ENCODE results near the gene CNTNAP2. TPM values are rescaled to one million over a fixed set of nuclear protein-coding genes. Genes with fewer than 3 reads are reported as not detected.

CNTNAP2 gene
- not detected for total RNA-seq
- polyA plus RNA-seq = not detected
- long read RNA-seq, donor 1 = 0 reads
- long read RNA-seq, donor 2, partial matches to known transcripts = 0 of 1 reads
- long read RNA-seq, donor 2, other reads (novel, unspliced or antisense) = 1 of 1 reads

DNA sequence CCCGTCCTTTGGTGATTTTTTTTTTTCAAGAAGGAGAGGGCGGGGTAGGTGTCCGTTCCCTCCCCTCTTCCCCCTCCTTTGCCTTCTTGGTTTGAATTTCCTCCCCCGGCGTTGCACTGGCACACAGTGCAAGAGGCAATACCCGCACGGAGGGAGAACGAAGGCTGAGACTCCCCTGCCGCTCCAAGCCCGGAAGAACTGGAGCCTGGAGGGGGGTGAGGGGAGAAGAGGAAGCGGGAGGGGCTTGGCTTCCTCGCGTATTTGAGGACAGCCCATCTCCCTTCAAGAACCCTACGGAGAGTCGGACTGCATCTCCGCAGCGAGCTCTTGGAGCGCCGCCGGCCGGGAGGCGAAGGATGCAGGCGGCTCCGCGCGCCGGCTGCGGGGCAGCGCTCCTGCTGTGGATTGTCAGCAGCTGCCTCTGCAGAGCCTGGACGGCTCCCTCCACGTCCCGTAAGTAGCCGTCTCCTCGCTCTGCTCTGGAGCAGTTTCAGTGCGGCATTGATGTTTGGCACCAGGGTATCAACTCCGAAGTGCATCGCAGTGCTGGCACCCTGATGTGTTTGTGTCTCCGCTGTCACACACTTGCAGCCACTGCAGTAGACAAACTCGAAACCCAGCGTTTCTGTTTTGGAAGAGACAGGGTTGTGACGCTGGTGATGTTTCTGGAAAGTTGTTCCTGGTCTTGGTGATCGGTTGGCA is at the start of gene CNTNAP2:
Gene CNTNAP2, plus strand, starts transcription at position 281 of the 702 bp plus-strand sequence. Its CDS starts 76 bp downstream, at position 357.
- no peak for DNase-seq
- 0 to 1% methylated on average over 40 to 42 of the region's 42 CpGs for WGBS, 2 donors
- no peaks in the 10 kb centered on the region for H3K27me3 ChIP-seq (ENCODE audit: control insufficient read depth in 1 of 2, insufficient read depth in 2 of 2, low read length in 1 of 2)
- intact Hi-C loops (cut with DNase I) = no loop called here
- no peaks in the 10 kb centered on the region for H3K9me3 ChIP-seq (ENCODE audit: control insufficient read depth, low read length)
- no peak within 1 kb of the TSS for H3K27ac ChIP-seq (ENCODE audit: low read depth in 1 of 2, low read length in 2 of 2)
- no peaks in the 10 kb centered on the region for H3K36me3 ChIP-seq (ENCODE audit: control insufficient read depth in 1 of 2, insufficient read depth in 2 of 2, low read length in 1 of 2)
- H3K4me3 ChIP-seq (ENCODE audit: low read length in 2 of 2) = peak within 1 kb of the TSS in 1 of 2 donors; percentile 40
- H3K4me1 ChIP-seq (ENCODE audit: control insufficient read depth in 1 of 2, insufficient read depth in 2 of 2, low read length in 2 of 2) = no peaks in the 10 kb centered on the region
- ATAC-seq (ENCODE audit: low FRiP score) = peak; percentile 44

DNA sequence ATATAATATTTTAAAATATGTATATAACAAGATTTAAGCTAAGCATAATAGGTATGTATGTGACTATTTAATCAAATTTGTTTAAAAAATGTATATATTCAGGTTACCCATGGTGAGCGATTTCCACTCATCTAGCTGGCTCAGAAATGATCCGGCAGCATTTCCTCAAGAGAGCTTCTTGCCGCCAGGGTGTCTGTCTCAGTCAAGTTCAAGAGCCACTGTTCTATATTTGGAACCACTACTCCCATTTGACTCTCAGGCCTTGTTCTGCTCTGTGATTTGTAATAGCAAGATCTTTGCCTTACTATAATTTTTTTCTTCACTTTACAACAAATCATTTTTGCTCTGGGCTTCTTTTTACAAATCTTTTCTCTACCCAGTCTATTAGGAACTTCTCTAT is 48.7 kb upstream of the CNTNAP2 start:
- Histone ChIP-seq H3K9me3 (ENCODE audit: control insufficient read depth, low read length) (peaks cover 2% of the 10 kb centered on the region), H3K4me1 (ENCODE audit: control insufficient read depth in 1 of 2, insufficient read depth in 2 of 2, low read length in 2 of 2) (no peaks in the 10 kb centered on the region), H3K27ac (ENCODE audit: low read depth in 1 of 2, low read length in 2 of 2) (no peak overlapping the region), H3K27me3 (ENCODE audit: control insufficient read depth in 1 of 2, insufficient read depth in 2 of 2, low read length in 1 of 2) (no peaks in the 10 kb centered on the region), H3K4me3 (ENCODE audit: low read length in 2 of 2) (no peak overlapping the region), H3K36me3 (ENCODE audit: control insufficient read depth in 1 of 2, insufficient read depth in 2 of 2, low read length in 1 of 2) (no peaks in the 10 kb centered on the region)
- DNase-seq = no peak
- 14 to 25% methylated on average over 3 of the region's 3 CpGs for WGBS, 2 donors
- ATAC-seq (ENCODE audit: low FRiP score) = no peak
- intact Hi-C loops (cut with DNase I) = no loop called here

DNA sequence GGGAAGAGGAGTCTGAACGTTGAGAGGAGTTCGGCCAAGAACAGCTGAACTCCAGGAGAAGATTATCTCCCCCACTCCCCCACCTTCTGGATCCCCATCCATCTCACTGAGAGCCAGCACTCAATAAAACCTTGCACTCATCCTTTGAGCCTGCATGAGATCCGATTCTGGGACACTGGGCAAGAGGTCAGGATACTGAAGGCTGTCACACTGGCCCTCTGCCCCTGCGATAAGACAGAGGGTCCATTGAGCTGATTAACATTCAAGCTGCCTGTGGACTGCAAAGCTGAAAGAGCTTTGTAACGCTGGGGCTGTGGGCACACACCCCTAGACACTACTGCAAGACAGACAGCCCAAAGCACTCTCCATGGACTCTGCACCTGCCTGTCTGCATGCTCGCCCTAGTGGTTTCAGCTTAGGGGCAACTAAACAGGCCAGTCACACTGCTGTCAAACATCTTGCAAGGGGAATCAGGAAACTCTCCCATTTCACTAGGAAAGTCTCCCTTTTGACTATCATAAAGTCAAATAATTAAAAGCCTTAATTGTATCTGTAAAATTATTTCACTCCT is 42.3 kb upstream of the CNTNAP2 start:
- no peaks in the 10 kb centered on the region for H3K36me3 ChIP-seq (ENCODE audit: control insufficient read depth in 1 of 2, insufficient read depth in 2 of 2, low read length in 1 of 2)
- ATAC-seq (ENCODE audit: low FRiP score) (no peak), DNase-seq (no peak)
- intact Hi-C loops (cut with DNase I) = no loop called here
- H3K27ac ChIP-seq (ENCODE audit: low read depth in 1 of 2, low read length in 2 of 2) = no peak overlapping the region
- no peaks in the 10 kb centered on the region for H3K27me3 ChIP-seq (ENCODE audit: control insufficient read depth in 1 of 2, insufficient read depth in 2 of 2, low read length in 1 of 2)
- no peak overlapping the region for H3K4me3 ChIP-seq (ENCODE audit: low read length in 2 of 2)
- H3K4me1 ChIP-seq (ENCODE audit: control insufficient read depth in 1 of 2, insufficient read depth in 2 of 2, low read length in 2 of 2) = no peaks in the 10 kb centered on the region
- no peaks in the 10 kb centered on the region for H3K9me3 ChIP-seq (ENCODE audit: control insufficient read depth, low read length)
- 66 to 71% methylated on average over 6 of the region's 6 CpGs for WGBS, 2 donors

DNA sequence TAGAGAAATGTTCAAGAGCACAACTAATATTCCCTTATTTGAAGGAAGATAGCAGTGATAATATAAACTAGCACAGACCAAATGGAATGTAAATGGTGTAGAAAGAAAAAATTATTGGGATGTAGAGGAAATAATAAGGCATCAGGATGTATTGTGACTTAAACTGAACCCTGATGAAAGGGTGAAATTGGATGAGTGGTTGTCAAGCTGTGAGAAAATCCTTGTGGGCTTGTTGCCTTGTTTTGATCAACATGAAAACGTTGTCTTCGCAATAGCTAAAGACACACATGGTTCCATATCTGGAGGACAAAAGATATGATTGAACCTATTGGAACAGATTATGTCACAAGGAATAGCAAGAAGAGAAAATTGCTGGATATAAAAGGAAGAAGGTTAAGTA is 40.3 kb upstream of the CNTNAP2 start:
- no peaks in the 10 kb centered on the region for H3K36me3 ChIP-seq (ENCODE audit: control insufficient read depth in 1 of 2, insufficient read depth in 2 of 2, low read length in 1 of 2)
- no peaks in the 10 kb centered on the region for H3K27me3 ChIP-seq (ENCODE audit: control insufficient read depth in 1 of 2, insufficient read depth in 2 of 2, low read length in 1 of 2)
- DNase-seq (no peak), ATAC-seq (ENCODE audit: low FRiP score) (no peak)
- H3K9me3 ChIP-seq (ENCODE audit: control insufficient read depth, low read length) = no peaks in the 10 kb centered on the region
- no peak overlapping the region for H3K4me3 ChIP-seq (ENCODE audit: low read length in 2 of 2)
- WGBS, 2 donors = 24 to 70% methylated on average over 2 of the region's 2 CpGs
- H3K4me1 ChIP-seq (ENCODE audit: control insufficient read depth in 1 of 2, insufficient read depth in 2 of 2, low read length in 2 of 2) = no peaks in the 10 kb centered on the region
- intact Hi-C loops (cut with DNase I) = no loop called here
- H3K27ac ChIP-seq (ENCODE audit: low read depth in 1 of 2, low read length in 2 of 2) = no peak overlapping the region

DNA sequence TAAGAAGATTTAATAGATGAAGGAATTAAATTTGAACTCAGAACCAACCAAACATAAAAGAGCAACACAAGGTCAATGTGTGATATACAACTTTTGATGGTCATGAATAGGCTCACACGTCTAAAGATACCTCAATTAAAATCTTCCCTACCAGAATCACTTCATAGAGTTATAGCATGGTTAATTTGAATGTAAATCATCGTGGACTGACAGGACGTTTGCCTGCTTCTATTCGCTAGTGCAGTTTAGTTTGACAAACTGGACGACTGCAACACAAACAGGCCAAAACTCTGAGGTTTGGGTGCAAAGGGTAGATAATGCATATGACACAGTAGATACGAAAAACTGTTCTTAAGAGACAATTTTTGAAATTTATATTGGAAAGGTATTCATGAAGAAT is 32.5 kb upstream of the CNTNAP2 start:
- intact Hi-C loops (cut with DNase I) = no loop called here
- Histone ChIP-seq H3K4me1 (ENCODE audit: control insufficient read depth in 1 of 2, insufficient read depth in 2 of 2, low read length in 2 of 2) (no peaks in the 10 kb centered on the region), H3K27ac (ENCODE audit: low read depth in 1 of 2, low read length in 2 of 2) (no peak overlapping the region), H3K36me3 (ENCODE audit: control insufficient read depth in 1 of 2, insufficient read depth in 2 of 2, low read length in 1 of 2) (no peaks in the 10 kb centered on the region), H3K4me3 (ENCODE audit: low read length in 2 of 2) (no peak overlapping the region), H3K27me3 (ENCODE audit: control insufficient read depth in 1 of 2, insufficient read depth in 2 of 2, low read length in 1 of 2) (no peaks in the 10 kb centered on the region), H3K9me3 (ENCODE audit: control insufficient read depth, low read length) (no peaks in the 10 kb centered on the region)
- 58 to 60% methylated on average over 6 of the region's 6 CpGs for WGBS, 2 donors
- DNase-seq (no peak), ATAC-seq (ENCODE audit: low FRiP score) (no peak)

DNA sequence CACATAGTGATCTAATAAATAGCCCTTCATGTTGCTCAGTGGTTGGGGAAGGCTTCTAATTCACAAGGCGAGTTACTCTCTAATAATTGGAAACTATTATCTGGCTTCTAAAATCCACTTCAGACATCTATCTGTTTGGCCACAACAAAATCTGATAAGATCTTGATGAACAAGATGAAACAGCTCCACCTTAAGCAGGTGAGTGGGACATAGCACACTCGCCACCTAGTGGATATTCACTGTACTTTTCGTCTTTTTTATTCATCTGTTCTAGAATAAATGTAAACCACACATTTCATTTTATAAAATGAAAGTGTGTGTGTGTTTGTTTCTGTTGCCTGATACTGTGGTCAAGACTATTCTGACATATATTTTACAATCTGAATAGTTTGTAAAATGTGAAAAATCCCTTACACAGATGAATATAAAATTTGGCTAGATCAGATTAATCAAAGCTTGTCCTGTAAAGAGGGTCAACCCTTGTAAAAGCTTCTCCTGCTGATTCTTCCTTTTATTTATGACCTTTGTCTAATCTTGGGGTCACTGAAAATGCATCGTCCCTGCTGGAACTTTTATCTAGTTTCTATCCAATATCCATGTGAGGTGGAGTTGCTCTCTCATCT is 26.5 kb upstream of the CNTNAP2 start:
- Histone ChIP-seq H3K27ac (ENCODE audit: low read depth in 1 of 2, low read length in 2 of 2) (no peak overlapping the region), H3K4me1 (ENCODE audit: control insufficient read depth in 1 of 2, insufficient read depth in 2 of 2, low read length in 2 of 2) (no peaks in the 10 kb centered on the region), H3K27me3 (ENCODE audit: control insufficient read depth in 1 of 2, insufficient read depth in 2 of 2, low read length in 1 of 2) (peaks cover 0 to 1% of the 10 kb centered on the region in 2 donors), H3K9me3 (ENCODE audit: control insufficient read depth, low read length) (no peaks in the 10 kb centered on the region), H3K36me3 (ENCODE audit: control insufficient read depth in 1 of 2, insufficient read depth in 2 of 2, low read length in 1 of 2) (no peaks in the 10 kb centered on the region), H3K4me3 (ENCODE audit: low read length in 2 of 2) (no peak overlapping the region)
- 4% methylated on average over 4 of the region's 4 CpGs for WGBS, 2 donors
- intact Hi-C loops (cut with DNase I) = no loop called here
- DNase-seq (no peak), ATAC-seq (ENCODE audit: low FRiP score) (no peak)

DNA sequence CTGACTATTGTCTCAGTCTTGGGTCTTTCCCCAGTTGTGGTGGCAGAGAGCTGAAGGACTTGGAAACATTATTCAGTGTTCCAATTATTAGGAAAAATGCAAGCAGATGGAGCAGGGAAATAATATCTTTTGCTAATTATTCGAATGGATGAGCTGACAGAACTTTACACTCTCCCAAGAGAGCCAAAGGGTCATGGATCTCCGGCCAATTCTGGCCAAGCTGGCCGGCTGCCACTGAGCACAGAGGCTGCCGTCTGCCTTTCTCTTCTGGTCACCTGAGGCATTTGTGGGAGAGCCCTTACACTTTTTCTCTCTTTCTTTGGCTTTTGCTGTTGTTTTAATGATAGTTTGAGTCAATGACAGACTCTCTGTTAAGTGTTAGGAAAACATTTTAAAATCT is 22.2 kb upstream of the CNTNAP2 start:
- WGBS, 2 donors = 50 to 57% methylated on average over 4 of the region's 4 CpGs
- ATAC-seq (ENCODE audit: low FRiP score) (no peak), DNase-seq (no peak)
- H3K27ac ChIP-seq (ENCODE audit: low read depth in 1 of 2, low read length in 2 of 2) = no peak overlapping the region
- H3K4me3 ChIP-seq (ENCODE audit: low read length in 2 of 2) = no peak overlapping the region
- H3K9me3 ChIP-seq (ENCODE audit: control insufficient read depth, low read length) = peaks cover 1% of the 10 kb centered on the region
- peaks cover 0 to 1% of the 10 kb centered on the region in 2 donors for H3K27me3 ChIP-seq (ENCODE audit: control insufficient read depth in 1 of 2, insufficient read depth in 2 of 2, low read length in 1 of 2)
- H3K4me1 ChIP-seq (ENCODE audit: control insufficient read depth in 1 of 2, insufficient read depth in 2 of 2, low read length in 2 of 2) = no peaks in the 10 kb centered on the region
- no peaks in the 10 kb centered on the region for H3K36me3 ChIP-seq (ENCODE audit: control insufficient read depth in 1 of 2, insufficient read depth in 2 of 2, low read length in 1 of 2)
- intact Hi-C loops (cut with DNase I) = no loop called here

DNA sequence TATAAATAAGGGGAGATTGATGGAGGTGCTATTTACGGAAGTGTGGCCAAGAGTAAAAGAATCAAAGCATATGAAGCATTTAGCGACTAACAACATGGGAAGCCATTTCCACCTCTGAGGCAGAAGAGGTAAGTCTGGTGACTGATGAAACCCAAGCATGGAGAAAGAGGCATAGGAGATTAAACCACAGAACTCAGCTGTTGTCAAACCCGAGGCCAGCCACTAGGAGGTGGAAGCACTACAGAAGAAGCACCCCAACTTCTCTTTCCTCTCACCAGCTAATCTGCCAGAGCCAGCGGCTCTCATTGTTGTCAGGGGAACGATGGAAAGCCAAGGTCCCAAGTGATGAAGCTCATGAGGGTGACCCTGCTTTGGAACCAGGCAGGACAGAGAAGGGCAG is 19.6 kb upstream of the CNTNAP2 start:
- Histone ChIP-seq H3K4me3 (ENCODE audit: low read length in 2 of 2) (no peak overlapping the region), H3K27ac (ENCODE audit: low read depth in 1 of 2, low read length in 2 of 2) (no peak overlapping the region), H3K36me3 (ENCODE audit: control insufficient read depth in 1 of 2, insufficient read depth in 2 of 2, low read length in 1 of 2) (no peaks in the 10 kb centered on the region), H3K4me1 (ENCODE audit: control insufficient read depth in 1 of 2, insufficient read depth in 2 of 2, low read length in 2 of 2) (no peaks in the 10 kb centered on the region), H3K27me3 (ENCODE audit: control insufficient read depth in 1 of 2, insufficient read depth in 2 of 2, low read length in 1 of 2) (no peaks in the 10 kb centered on the region), H3K9me3 (ENCODE audit: control insufficient read depth, low read length) (peaks cover 1% of the 10 kb centered on the region)
- ATAC-seq (ENCODE audit: low FRiP score) (no peak), DNase-seq (no peak)
- intact Hi-C loops (cut with DNase I) = no loop called here
- 44 to 62% methylated on average over 5 of the region's 5 CpGs for WGBS, 2 donors

DNA sequence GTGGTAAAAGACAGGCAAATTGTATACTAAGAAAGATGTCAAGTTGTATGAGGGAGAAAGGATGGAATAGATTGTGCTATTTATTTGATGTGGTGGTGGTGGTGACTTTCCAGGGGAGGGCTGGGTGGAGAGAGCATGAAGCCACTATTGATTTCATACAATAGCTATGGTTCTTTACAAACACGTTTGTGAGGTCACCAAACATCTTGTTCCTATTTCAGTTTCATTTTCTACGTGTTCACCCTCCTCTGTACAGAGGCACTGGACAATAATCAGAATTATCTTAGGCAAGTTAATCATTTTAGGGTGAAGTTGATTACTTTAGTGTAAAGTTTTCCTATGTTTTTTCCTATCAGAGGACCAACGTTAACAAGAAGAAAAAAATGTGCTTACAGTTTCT is 10.3 kb upstream of the CNTNAP2 start:
- no peaks in the 10 kb centered on the region for H3K9me3 ChIP-seq (ENCODE audit: control insufficient read depth, low read length)
- intact Hi-C loops (cut with DNase I) = no loop called here
- ATAC-seq (ENCODE audit: low FRiP score) (no peak), DNase-seq (no peak)
- no peak overlapping the region for H3K27ac ChIP-seq (ENCODE audit: low read depth in 1 of 2, low read length in 2 of 2)
- no peaks in the 10 kb centered on the region for H3K36me3 ChIP-seq (ENCODE audit: control insufficient read depth in 1 of 2, insufficient read depth in 2 of 2, low read length in 1 of 2)
- no peaks in the 10 kb centered on the region for H3K4me1 ChIP-seq (ENCODE audit: control insufficient read depth in 1 of 2, insufficient read depth in 2 of 2, low read length in 2 of 2)
- no peak overlapping the region for H3K4me3 ChIP-seq (ENCODE audit: low read length in 2 of 2)
- 40 to 56% methylated on average over 3 of the region's 3 CpGs for WGBS, 2 donors
- H3K27me3 ChIP-seq (ENCODE audit: control insufficient read depth in 1 of 2, insufficient read depth in 2 of 2, low read length in 1 of 2) = no peaks in the 10 kb centered on the region

All from aorta (tissue), 5 donors.